Thoracic aorta (tissue), 2 donors: ENCODE measurements around the gene NOP56. TPM values are rescaled to one million over a fixed set of nuclear protein-coding genes. Genes with fewer than 3 reads are reported as not detected.
A peak's percentile ranks its signal among the peaks of the same experiment; 100 is the strongest.

Source experiments
- ATAC-seq: fragments of 150-250 bp; one replicate; pipeline ENCODE4 v1.8.0; 2017; ENCODE audit warnings: low read depth; ENCODE audit not compliant: insufficient number of reproducible peaks, low FRiP score
- DNase-seq: peaks from one replicate; pipeline ENCODE4 v3.0.0-alpha.2; 2020; ENCODE audit warnings: low spot score
- H3K27ac ChIP-seq, 2 donors: fragments of 200-600 bp; sonication (generic); 1 replicate in 1 of 2; 2 replicates in 1 of 2; pipeline ENCODE4 v1.5.1; 2016; ENCODE audit warnings: mild to moderate bottlenecking in 2 of 2, moderate library complexity in 2 of 2
- H3K27me3 ChIP-seq: fragments of 200-600 bp; sonication (generic); replicated peaks from 2 replicates; pipeline ENCODE4 v1.6.0; 2016; ENCODE audit warnings: mild to moderate bottlenecking; ENCODE audit not compliant: insufficient read depth
- H3K36me3 ChIP-seq: fragments of 200-600 bp; sonication (generic); one replicate; pipeline ENCODE4 v1.5.1; 2016
- H3K4me1 ChIP-seq, 2 donors: fragments of 200-600 bp; sonication (generic); 1 replicate in 1 of 2; 2 replicates in 1 of 2; pipeline versions ENCODE4 v1.5.1 to v1.6.0; 2016; ENCODE audit warnings: low read depth in 2 of 2, mild to moderate bottlenecking in 1 of 2; ENCODE audit not compliant: control insufficient read depth in 1 of 2
- H3K4me3 ChIP-seq: fragments of 200-600 bp; sonication (generic); 2 replicates; pipeline ENCODE4 v1.5.1; 2016; ENCODE audit warnings: mild to moderate bottlenecking
- H3K9me3 ChIP-seq: fragments of 200-600 bp; sonication (generic); 2 replicates; pipeline ENCODE4 v1.5.1; 2016
- total RNA-seq, 2 donors: library from RNA; depleted of rRNA; stranded (reverse); fragments of >200 nt; gene quantifications; one replicate each; pipeline versions ENCODE4 v1.1.0 to v1.2.3, GENCODE V29; 2016
- TF ChIP-seq, protein P1 (sequence below): fragments of 200-600 bp; sonication (generic); IDR thresholded peaks from one replicate; pipeline ENCODE4 v1.5.1; 2019; ENCODE audit warnings: antibody characterized with exemption

The NOP56 gene
- total RNA-seq, 2 donors from 2014 or later = 46.2 to 125 TPM

DNA sequence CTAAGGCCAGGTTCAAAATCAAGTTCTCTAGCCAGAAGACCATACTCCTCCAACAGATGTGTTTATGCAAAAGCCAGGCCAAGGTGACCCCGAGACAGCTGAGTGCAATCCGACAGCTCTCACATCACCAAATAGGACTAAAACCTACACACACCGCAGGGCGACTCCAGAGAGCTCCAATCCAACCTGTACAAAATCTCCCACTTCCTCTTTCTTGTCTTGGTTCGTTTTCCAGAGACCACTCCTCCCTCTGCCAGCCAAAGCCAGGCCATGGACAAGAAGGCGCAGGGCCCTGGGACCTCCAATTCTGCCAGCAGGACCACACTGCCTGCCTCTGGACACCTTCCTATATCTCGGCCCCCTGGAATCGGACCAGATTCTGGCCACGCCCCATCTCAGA, 11.5 kb upstream of the NOP56 start:
- H3K27me3 ChIP-seq = no peaks in the 10 kb centered on the region
- no peak for DNase-seq
- H3K27ac ChIP-seq = no peak overlapping the region
- no peaks in the 10 kb centered on the region for H3K9me3 ChIP-seq
- ATAC-seq = no peak
- H3K36me3 ChIP-seq = peaks cover 5% of the 10 kb centered on the region
- TF ChIP-seq, protein P1, sequence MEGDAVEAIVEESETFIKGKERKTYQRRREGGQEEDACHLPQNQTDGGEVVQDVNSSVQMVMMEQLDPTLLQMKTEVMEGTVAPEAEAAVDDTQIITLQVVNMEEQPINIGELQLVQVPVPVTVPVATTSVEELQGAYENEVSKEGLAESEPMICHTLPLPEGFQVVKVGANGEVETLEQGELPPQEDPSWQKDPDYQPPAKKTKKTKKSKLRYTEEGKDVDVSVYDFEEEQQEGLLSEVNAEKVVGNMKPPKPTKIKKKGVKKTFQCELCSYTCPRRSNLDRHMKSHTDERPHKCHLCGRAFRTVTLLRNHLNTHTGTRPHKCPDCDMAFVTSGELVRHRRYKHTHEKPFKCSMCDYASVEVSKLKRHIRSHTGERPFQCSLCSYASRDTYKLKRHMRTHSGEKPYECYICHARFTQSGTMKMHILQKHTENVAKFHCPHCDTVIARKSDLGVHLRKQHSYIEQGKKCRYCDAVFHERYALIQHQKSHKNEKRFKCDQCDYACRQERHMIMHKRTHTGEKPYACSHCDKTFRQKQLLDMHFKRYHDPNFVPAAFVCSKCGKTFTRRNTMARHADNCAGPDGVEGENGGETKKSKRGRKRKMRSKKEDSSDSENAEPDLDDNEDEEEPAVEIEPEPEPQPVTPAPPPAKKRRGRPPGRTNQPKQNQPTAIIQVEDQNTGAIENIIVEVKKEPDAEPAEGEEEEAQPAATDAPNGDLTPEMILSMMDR = no peak
- H3K4me3 ChIP-seq = no peak overlapping the region
- H3K4me1 ChIP-seq = no peaks in the 10 kb centered on the region

DNA sequence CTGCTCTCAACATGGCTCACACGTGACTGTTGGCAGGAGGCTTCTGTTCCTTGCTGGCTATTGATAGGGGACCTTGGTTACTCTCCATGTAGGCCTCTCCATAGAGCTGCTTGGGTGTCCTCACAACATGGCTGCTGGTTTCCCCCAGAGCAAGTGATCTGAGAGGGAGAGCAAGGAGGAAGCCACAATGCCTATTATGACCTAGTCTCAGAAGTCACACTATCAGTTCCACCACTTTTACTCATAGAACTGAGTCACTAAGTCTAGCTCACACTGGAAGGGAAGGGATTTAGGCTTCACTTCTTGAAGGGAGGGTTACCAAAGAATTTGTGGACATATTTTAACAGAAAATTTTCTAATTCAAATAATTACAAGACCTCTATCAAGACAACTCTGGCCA, 8.7 kb upstream of the NOP56 start:
- TF ChIP-seq, protein P1 = no peak

DNA sequence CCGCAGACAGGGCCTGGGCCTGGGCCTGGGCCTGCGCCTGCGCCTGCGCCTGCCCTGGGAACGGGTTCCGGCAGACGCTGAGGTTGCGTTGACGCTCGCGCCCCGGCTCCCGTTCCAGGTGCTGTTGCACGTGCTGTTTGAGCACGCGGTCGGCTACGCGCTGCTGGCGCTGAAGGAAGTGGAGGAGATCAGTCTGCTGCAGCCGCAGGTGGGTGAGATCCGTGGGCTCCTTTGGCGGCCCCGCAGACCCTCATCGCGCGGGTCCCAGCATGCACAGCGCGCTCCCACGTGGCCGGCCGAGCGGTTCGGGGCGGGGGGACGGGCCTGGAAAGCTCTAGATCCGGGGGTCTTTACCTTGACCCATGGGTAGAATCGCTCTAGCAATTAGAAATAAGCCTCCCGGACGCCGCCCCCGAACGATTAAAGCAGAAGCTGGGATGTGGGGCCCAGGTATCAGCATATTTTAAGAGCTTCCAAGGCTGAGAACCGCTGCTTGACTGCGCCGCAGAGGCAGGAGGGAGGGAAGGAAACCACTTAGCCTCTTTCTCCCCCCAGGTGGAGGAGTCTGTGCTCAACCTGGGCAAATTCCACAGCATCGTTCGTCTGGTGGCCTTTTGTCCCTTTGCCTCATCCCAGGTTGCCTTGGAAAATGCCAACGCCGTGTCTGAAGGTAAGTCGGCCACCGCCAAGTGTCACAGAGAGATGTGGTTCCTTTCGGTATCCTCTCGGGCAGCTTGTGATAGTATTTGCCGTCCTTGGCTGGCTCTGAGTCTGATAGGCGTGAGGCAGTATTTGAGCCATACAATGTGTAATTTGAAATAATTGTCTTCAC, 508 bp downstream of the NOP56 start:
- DNase-seq = no peak
- H3K27ac ChIP-seq = peak overlapping the region; percentile 53 to 89
- peaks cover 34% of the 10 kb centered on the region for H3K36me3 ChIP-seq
- no peak for ATAC-seq
- no peaks in the 10 kb centered on the region for H3K9me3 ChIP-seq
- H3K27me3 ChIP-seq = no peaks in the 10 kb centered on the region
- TF ChIP-seq, protein P1 = no peak
- peaks cover 8 to 26% of the 10 kb centered on the region in 2 donors for H3K4me1 ChIP-seq
- peak overlapping the region; percentile 96 for H3K4me3 ChIP-seq

More for the DNA sequence above, 8.7 kb upstream of the NOP56 start:
- H3K27me3 ChIP-seq = no peaks in the 10 kb centered on the region
- no peaks in the 10 kb centered on the region for H3K9me3 ChIP-seq
- ATAC-seq = no peak
- peaks cover 5% of the 10 kb centered on the region for H3K36me3 ChIP-seq
- DNase-seq = no peak
- no peak overlapping the region for H3K27ac ChIP-seq
- no peak overlapping the region for H3K4me3 ChIP-seq
- H3K4me1 ChIP-seq = no peaks in the 10 kb centered on the region

DNA sequence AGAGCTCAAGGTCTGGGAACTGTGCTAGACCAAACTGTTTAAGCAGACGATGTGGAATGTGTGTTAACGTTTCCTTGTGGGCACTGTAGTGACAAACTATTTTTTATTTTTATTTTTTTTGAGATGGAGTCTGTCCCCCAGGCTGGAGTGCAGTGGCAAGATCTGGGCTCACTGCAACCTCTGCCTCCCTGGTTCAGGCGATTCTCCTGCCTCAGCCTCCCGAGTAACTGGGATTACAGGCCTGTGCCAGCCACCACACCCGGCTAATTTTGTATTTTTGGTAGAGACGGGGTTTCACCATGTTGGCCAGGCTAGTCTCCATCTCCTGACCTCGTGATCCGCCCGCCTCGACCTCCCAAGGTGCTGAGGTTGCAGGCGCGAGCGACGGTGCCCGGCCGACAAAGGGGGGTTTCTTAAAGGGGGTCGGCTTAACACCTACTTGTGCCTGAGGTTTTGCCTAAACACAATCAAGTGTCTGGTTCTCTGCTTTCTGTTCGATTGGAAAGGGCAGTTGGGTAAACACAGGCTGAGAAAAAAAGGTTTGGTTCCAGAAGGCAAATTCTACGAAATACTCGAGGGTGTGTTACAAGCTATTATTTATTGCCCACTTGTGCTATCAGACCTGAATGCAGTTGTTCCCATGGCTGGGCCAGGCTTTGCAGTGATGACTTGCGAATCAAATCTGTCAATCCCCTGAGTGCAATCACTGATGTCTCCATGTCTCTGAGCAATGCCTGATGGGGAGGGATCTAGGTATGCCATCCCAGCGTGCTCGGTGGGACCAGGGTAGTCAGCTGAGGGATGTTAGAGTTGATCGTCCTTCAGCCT, 1.3 kb downstream of the NOP56 start:
- ATAC-seq (no peak), DNase-seq (no peak)
- no peaks in the 10 kb centered on the region for H3K9me3 ChIP-seq
- TF ChIP-seq, protein P1 = no peak
- no peak overlapping the region for H3K27ac ChIP-seq
- H3K36me3 ChIP-seq = peaks cover 40% of the 10 kb centered on the region
- H3K4me1 ChIP-seq = peaks cover 8 to 26% of the 10 kb centered on the region in 2 donors
- H3K4me3 ChIP-seq = peak overlapping the region; percentile 96
- H3K27me3 ChIP-seq = no peaks in the 10 kb centered on the region

DNA sequence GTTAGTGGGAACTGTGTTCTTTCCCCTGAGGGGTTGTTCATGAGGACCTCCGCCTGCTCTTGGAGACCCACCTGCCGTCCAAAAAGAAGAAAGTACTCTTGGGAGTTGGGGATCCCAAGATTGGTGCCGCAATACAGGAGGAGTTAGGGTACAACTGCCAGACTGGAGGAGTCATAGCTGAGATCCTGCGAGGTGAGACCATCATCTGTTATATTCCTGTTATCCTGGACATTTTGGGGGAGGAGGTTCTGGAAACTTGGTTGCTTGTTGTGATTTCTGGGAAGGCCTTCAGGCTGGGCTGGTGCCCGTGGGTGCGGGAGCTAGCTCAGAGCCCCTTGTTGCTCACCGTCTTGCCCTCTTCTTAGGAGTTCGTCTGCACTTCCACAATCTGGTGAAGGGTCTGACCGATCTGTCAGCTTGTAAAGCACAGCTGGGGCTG, 2.0 kb downstream of the NOP56 start:
- Histone ChIP-seq H3K4me3 (no peak overlapping the region), H3K9me3 (no peaks in the 10 kb centered on the region), H3K27me3 (no peaks in the 10 kb centered on the region), H3K36me3 (peaks cover 45% of the 10 kb centered on the region), H3K27ac (no peak overlapping the region), H3K4me1 (peaks cover 8 to 26% of the 10 kb centered on the region in 2 donors)
- TF ChIP-seq, protein P1 = no peak
- ATAC-seq (no peak), DNase-seq (no peak)
